ENCODE results near the gene ZNF593OS.

Gene ZNF593OS

DNA sequence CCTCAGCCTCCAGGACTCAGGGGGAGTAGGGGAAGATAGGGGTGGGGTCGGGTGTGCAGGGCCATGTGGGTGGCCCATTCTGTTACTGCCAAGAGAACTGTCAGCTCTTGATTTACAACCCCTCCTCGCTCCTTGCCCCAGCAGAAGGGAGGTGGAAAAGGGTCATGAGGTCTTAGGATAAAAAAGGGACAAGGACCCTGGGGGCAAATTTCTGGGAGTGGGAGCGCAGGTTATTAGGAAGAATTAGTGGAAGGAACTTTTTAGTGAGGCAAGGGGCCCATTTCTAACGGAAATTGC, 11.9 kb downstream of the ZNF593OS start:
- DNase-seq (ENCODE audit: low read depth, low spot score) = no peak

DNA sequence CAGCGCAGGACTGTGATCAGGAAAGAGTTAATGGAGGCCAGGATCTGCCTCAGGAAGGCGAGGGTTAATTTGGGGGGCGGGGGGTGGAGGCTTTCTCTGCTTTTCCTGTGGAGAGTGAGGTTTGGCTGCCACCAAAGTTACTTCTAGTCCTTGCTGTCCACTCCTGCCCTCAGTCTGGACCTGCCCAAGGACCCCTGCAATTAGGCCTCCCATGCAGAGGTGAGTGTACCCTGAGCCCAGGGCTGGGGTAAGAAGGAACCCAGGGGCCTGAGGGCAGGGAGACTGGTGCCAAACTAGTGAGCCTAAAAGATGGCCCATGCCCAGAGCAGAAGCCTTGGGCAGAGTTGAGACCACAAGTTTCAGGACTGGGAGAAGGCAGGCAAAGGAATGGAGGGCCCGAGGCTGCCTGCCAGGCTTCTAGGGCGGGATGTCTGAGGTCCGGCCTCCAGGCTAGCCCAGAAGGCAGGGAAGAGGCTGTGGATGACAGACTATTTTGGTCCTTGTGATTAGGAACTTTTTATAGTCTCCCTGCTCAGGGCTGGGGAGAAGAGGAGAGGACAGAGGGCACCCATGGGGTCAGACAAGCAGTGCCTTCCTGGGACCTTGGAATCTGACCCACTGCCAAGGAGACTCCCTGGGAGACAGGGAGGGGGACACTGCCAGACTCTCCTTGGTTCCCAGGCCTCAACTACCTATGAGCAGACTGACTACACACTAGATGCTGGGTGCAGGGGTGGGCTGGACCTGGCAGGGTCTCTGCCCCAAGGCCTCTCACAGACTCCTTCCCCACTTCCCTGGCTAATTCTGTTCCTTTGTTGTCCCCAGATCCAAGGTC, 12.5 kb downstream of the ZNF593OS start, which contains the start of gene FAM110D:
Gene FAM110D, plus strand, starts transcription at position 172 of the 835 bp plus-strand sequence. CDS start 2,213 bp downstream, outside the sequence.
- DNase-seq (ENCODE audit: low read depth, low spot score) = no peak

DNA sequence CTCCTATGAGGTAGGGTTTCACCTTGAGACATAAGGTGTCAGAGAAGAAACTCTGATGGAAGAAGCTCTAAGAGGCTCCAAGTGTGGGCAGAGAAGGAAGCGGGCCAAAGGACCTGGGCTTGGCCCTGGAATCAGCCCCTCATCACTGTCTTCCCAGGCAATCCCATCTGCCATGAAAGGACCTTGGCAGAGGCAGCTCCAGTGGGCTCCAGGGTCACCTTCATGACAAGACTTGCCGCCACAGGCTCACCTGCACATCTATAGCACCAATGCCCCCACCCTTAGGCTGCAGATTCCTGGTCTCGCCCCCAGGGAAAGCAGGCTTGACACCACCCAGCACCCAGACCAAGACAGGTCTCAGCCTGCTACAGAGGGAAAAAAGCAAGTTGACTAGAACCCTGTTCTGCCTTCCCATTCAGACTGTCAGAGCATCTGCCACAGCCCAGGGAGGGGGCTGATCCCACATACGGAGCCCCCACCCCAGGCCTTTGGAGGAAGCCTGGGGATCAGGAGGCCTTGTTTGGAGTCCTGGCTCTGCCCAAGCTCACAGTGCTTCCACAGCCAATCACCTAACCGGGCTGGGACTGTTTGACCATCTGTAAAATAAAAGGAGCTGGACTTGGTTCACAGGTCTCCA, 13.2 kb downstream of the ZNF593OS start:
- no peak for DNase-seq (ENCODE audit: low read depth, low spot score)

DNA sequence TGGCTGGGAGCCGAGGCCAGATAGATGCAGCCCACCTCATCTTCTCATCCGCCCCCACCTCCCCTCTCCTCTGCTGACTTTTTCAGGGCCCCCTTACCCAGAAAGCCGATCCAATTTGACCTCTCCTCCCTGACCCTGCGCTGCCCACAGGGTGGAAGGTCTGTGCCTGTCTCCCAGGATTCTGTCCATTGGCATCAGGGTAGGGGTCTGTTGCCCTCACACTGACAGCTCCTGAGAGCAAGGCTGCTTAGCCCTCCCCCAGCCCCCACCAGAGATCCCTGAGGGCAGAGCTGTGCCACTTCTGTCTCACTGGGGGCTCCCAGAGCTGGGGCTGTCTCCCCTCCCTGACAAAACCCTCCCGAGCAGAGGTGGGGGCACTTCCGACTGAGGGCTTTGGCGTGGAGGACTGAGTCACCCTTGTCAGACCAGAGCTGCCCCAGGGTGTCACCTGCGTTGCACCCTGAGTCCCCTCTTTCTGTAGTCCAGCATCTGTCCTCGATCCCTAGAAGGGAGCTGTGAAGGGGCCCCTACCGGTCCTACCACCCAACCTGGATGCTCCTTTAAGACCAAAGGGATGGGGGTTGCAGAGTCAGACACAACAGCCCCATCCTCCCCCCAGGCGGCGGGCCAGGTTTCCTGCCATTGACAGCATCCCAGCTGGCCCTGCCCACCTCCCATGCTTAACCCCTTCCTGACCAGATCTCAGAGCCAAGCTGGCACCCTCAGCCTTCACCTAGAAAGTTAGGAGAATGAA, 15.2 kb downstream of the ZNF593OS start:
- DNase-seq (ENCODE audit: low read depth, low spot score) = no peak

DNA sequence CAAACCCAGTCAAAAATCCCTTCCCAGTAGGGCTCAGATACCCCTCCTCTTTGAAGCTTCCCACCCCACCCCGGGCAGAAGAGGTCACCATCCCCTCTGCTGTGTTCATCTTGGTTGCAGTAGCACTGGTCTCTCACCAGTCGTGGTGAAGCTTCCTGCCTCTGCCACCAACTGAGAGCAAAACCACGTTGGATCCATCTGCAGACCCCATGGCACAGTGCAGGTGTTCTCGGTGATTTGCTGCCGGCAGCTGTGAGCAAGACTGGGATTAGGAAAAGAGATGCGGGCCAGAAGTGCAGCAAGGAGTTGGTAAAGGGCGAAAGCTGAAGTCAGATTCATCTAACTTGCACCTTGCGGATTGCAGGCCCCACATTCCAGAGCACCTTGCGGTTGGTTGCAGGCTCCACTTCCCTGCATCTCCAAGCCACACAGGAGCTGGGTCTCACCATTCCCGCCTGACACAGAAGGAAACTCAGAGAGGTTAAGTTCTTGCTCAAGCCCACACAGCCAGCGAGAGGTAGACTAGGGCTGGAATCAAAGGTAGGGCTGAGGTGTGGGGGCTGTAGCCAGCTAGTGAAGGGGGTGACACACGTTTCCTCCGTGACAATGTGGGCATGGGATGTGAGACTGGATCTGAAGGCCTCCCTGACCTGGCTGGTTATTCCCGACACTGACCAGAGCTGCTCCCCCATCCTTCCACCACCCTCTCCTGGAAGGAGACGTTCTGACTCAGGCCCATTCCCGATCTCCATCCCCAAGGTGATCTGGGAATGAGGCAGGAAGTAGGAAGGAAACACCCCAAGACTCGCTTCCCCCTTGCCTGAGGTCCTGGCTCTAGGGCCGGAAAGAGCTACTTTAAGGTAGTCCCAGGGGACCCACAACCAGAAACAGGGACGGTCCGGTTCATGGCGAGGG, 16.0 kb downstream of the ZNF593OS start:
- DNase-seq (ENCODE audit: low read depth, low spot score) = no peak

DNA sequence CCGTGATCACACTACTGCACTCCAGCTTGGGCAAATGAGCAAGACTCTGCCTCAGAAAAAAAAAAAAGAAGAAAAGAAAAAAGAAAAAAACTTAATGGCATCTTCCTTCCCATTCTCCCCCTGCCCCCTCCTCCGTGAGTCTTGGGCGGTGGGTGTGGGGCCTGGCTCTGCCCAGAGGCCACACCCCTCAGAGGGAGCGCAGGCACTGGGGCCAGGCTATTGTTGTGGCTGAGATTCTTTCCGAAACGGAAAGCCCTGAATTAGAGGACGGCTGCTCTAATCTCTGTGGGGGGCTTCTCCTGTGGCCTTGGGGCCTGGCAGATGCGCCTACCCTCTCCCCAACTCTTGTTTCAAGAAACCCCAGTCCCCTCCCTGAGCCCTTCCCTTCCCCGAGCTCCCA, 16.9 kb downstream of the ZNF593OS start:
- no peak for DNase-seq (ENCODE audit: low read depth, low spot score)

DNA sequence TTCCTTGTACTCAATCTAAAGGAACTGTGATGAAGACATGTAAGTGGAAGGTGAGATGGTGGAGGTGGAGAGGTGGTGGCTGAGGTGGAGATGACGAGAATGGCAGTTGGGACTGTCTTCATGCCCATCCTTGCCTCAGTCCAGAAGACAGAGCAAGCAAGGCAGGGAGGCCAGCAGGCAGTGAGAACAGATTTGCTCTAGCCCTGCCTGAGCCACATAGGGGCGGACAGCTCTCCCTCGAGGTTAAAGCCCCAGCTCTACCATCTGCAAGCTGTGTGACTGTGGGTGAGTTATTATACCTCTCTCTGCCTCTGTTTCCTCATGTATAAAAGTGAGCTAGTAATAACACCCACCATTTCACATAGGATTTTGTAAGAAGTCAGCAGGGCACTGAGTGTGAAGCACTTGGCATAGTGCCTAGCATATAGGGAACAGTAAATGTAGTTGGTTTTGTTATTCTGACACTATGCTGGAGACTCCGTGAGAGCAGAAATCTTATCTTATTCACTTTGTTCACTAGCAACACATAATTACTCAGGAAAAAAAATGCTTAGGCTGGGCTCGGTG, 17.6 kb downstream of the ZNF593OS start:
- no peak for DNase-seq (ENCODE audit: low read depth, low spot score)

DNA sequence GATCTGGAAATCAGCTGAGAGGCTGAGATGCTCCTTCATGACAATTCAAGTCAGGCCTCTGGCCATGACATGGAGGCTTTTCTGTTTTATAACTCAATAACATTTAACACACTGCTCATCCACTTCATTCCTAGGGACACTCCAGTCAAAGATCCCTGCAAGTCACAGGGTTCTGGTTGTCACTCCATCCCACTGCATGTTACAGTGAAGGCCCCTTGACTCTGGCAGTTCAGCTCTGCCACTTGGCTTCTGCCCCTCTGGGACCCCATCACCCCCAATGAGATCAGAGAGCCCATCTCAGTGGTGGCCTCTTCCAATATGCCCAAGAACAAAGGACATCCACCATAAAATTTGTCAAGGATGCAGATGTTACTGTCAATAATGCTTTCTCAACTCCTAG, 22.7 kb downstream of the ZNF593OS start:
- DNase-seq (ENCODE audit: low read depth, low spot score) = no peak

DNA sequence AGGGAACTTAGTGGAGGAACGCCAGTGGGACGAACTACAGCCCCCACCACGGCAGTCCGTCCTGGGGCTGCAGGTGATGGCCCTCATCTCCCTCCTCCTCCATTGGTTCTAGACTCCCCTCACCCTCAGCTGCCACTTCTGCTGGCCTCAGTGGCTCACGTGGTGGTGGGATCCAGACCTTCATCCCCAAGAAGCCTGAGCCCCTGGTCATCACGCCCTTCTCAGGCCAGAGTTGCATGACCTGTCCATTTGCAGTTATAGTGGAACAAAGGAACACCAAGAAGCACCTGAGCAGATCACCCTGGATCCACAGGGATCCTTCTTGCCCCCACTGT, 25.7 kb downstream of the ZNF593OS start:
- no peak for DNase-seq (ENCODE audit: low read depth, low spot score)

DNA sequence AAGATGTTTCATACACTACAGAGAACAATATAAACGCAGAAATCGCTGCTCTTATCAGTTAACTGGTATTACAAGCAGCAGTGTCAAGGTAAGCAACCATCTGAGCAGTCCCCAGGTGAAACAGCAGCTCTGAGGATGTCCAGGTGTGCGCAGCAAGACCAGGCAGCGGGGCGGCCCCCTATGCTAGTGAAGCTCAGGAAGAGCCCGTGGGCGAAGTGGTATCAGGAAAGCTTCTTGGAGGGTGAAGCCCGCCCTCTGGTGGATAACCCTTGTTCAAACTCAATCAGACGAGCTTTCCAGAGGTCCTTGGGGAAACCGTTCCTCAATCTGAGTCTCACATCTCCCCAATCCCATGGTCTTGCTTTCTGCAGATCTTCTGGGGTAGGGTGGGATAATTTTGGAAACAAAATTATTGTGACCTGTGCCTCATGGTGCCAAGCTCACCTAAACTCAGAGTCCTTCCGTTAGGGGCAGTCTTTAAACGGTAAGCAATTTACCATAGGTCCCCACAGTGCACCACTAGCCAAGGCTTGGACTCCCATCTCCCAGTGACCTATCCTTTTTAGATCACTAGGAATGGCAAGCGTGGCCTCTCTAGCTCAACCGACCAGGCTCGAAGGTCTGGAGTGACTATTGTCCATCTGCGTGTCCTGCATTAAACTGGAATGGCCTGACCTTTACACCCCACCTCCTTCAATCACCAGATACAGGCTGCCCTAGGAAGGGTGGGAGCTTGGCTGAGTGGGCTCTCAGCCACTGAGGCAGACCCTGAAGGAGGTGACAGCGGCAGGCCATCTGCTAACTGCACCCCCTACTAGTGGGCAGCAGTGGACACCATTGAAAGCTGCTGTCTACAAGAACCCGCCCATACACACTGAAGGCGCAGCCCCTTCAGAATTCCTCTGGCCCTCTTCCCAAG, 26.3 kb downstream of the ZNF593OS start:
- DNase-seq (ENCODE audit: low read depth, low spot score) = no peak

DNA sequence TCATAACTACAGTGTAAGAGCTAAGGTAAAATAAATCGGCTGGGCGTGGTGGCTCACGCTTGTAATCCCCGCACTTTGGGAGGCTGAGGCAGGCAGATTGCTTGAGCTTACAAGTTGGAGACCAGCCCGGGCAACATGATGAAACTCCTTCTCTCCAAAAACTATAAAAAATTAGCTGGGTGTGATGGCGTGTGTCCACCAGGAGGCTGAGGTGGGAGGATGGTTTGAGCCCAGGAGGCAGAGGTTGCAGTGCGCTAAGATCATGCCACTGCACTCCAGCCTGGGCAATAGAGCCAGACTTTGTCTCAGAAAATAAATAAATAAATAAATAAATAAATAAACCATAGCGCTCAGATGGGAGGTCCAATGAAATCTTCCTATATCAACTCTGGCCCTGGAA, 29.5 kb downstream of the ZNF593OS start:
- no peak for DNase-seq (ENCODE audit: low read depth, low spot score)

DNA sequence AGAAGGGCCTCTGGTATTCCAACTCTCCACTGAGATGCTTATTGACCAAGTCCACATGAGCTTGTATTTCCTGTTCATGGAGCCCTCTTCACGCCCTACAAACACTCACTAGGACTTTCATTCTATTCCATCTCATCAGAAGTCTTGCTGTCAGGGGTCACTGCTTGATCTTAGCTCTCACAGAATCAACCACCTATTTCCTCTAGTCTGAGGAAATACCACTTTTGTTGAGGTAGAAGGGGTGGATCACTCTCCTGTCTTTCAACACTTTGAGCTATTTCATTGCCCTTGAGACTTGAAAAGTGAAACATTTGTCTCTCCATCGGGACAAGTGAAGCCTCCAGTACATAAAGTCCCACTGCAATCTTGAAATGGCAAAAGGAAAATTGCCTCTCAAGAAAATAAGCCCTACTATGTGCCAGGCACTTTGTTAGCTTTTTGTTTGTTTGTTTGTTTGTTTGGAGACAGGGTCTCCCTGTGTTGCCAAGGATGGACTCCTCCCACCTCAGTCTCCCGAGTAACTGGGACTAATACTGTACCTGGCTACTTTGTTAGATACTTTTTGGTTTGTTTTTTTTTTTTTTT, 32.6 kb downstream of the ZNF593OS start:
- DNase-seq (ENCODE audit: low read depth, low spot score) = no peak

DNA sequence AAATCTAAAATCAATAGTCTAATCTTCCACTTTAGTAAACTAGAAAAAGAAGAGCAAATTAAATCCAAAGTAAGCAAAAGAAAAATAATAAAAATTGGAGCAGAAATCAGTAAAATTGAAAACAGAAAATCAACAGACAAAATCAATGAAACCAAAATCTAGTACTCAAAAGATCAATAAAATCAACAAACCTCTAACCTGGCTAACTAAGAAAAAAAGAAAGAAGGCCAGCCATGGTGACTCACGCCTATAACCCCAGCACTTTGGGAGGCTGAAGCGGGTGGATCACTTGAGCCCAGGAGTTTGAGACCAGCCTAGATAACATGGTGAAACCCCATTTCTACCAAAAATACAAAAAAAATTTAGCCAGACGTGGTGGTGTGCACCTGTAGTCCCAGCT, 37.2 kb downstream of the ZNF593OS start:
- no peak for DNase-seq (ENCODE audit: low read depth, low spot score)

DNA sequence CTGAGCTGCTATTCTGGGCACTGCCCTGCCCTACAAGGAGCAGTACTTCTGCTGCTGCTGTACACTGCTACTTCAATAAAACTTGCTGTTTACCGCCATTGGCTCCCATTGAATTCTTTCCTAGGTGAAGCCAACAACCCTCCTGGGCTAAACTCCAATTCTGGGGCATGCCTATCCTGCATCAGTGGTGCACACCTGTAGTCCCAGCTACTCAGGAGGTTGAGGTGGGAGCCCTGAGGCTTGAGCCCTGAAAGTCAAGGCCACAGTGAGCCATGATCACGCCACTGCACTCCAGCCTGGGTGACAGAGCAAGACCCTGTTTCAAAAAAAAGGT, 38.8 kb downstream of the ZNF593OS start:
- DNase-seq (ENCODE audit: low read depth, low spot score) = no peak

DNA sequence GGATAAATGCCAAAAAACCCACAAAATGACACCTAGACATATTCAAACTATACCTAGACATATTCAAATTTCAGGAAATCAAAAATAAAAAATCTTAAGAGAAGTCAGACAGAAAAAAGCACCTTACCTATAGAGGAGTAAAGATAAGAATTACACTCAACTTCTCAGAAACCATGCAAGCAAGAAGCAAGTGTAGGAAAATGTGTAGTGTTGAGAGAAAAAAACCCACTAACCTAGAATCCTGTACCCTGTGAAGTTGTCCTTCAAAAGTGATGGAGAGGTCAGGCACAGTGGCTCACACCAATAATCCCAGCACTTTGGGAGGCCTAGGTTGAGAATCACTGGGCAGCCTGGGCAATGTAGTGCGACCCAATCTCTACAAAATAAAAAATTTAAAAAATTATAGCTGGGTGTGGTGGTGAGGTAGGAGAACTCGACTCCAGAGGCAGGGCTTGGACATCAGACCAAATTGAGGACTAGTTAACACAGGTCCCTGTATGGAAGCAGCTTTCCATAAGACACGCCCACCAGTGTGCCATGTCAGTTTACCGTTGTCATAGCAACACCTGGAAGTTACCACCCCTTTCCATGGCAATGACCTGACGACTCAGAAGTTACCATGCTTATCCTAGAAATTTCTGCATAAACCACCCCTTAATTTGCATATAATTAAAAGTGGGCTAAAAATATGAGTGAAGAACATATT, 39.4 kb downstream of the ZNF593OS start:
- no peak for DNase-seq (ENCODE audit: low read depth, low spot score)

DNA sequence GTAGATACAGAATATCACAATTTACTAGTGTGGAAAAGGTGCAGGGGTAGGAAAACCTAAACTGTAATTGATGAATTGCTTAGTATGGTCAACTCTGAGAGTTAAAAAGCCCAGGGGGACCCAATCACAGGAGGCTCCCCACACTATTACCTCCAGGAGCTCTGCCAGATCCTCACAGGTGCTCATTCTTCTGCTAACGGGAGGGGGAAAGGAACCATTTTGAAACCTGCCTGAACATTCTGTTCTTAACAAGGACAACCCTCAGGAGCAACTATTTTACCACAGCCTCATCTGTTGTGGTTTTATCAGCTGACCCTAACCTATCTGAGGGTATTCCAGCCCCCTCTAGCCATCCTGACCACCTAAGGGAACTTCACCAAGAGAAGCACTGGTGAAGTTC, 40.9 kb downstream of the ZNF593OS start:
- no peak for DNase-seq (ENCODE audit: low read depth, low spot score)

DNA sequence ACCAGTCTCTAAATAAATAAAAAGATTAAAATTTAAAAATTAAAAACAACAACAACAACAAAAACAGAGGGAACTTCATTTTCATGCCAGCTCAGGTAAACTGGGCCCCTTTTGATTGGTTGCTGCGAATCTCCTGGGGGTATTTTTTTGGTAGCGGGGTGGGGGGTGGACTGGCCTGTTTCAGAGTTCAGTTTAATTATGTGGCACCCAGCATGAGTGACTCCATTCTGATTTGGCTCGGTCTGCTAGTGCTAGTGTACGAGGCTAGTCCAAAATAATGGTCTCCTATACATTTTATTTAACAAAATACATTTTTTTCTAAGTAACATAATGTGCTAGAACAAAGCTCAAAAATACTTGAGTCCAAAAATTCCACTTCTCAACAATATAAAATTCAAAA, 41.9 kb downstream of the ZNF593OS start:
- no peak for DNase-seq (ENCODE audit: low read depth, low spot score)

DNA sequence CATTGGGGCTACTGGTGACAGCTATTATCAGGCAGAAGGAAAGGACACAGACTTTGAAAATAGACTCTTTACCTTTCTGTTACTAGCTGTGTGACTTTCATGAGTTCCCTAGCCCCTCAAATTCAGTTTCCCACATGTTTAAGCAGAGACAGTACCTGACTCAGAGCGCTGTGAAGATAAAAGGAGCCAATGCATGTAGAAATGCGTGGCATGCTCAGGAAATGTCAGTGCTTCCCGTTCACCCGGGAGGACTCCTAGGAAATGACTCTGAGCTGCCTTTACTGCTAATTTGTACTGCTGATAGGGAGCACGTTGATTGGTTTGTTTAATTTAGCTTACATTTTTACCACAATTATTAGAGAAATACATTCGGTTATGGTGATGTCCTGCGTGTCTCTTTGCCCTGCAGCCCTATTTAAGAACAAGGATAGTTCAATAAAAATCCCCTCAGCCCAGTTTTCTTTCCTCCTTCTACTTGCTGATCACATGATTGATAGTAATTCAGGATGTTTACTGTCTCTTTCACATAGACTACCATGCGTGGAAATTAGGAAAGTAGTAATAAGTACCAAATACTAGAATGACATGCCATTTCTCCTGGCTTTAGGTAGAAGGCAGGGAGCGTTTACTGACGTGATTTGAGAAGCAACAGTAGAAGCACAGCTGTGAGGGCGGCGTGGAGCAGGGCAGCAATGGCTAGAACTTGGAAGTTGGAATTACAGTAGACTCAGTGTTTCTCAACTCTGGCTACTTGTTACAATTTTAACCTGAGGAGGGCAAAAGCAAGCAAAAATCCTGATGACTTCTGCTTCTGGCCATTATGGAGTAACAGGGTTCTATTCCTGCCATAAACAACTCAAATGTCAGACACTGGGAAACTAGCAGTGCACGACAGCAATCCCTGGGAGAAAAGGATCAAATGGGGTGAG, 44.1 kb downstream of the ZNF593OS start:
- no peak for DNase-seq (ENCODE audit: low read depth, low spot score)

All from iPS DF 19.7 (cell line).